ENCODE data around the gene DUOX2.

The DUOX2 gene

GRCh38 chr15:45113380-45113990 is 487 bp downstream of the DUOX2 start:
- Histone ChIP-seq H3K79me2 (ENCODE audit: insufficient read depth, low read length) (no peaks in the 10 kb centered on the region), H3K4me1 (ENCODE audit: insufficient read depth, low read length, poor library complexity, severe bottlenecking) (no peaks in the 10 kb centered on the region), H3F3A (ENCODE audit: low read depth) (no peaks in the 10 kb centered on the region), H3K4me3 (ENCODE audit: low read length, poor library complexity, severe bottlenecking) (no peak overlapping the region), H3K27me3 (ENCODE audit: insufficient read depth, low read length, poor library complexity, severe bottlenecking) (no peaks in the 10 kb centered on the region), H3K36me3 (ENCODE audit: insufficient read depth, low read length) (no peaks in the 10 kb centered on the region), H4K20me1 (ENCODE audit: insufficient read depth, low read length, poor library complexity, severe bottlenecking) (no peaks in the 10 kb centered on the region), H3K9me3 (ENCODE audit: insufficient read depth, low read depth, low read length) (no peaks in the 10 kb centered on the region), H3K9me2 (replicated peaks; ENCODE audit: low read depth, low read length) (no peaks in the 10 kb centered on the region), H3K9ac (ENCODE audit: low read depth, low read length, poor library complexity, severe bottlenecking) (no peak overlapping the region), H2AFZ (ENCODE audit: low read length) (no peak overlapping the region), H3K4me2 (ENCODE audit: low read depth, low read length, poor library complexity, severe bottlenecking) (no peak overlapping the region)
- no peak for TF ChIP-seq EZH2phosphoT487 (IDR thresholded peaks at IDR 0.05; ENCODE audit: borderline replicate concordance)
- no peak for TF ChIP-seq CTCF (conservative IDR thresholded peaks at IDR 0.05; ENCODE audit: low read length)

GRCh38 chr15:45112591-45113379 is 1.2 kb downstream of the DUOX2 start:
- Histone ChIP-seq H3K9me3 (ENCODE audit: insufficient read depth, low read depth, low read length) (no peaks in the 10 kb centered on the region), H3K4me3 (ENCODE audit: low read length, poor library complexity, severe bottlenecking) (no peak overlapping the region), H3K9ac (ENCODE audit: low read depth, low read length, poor library complexity, severe bottlenecking) (no peak overlapping the region), H3K9me2 (replicated peaks; ENCODE audit: low read depth, low read length) (no peaks in the 10 kb centered on the region), H3F3A (ENCODE audit: low read depth) (no peaks in the 10 kb centered on the region), H3K4me2 (ENCODE audit: low read depth, low read length, poor library complexity, severe bottlenecking) (no peak overlapping the region), H3K4me1 (ENCODE audit: insufficient read depth, low read length, poor library complexity, severe bottlenecking) (no peaks in the 10 kb centered on the region), H3K27me3 (ENCODE audit: insufficient read depth, low read length, poor library complexity, severe bottlenecking) (no peaks in the 10 kb centered on the region), H4K20me1 (ENCODE audit: insufficient read depth, low read length, poor library complexity, severe bottlenecking) (no peaks in the 10 kb centered on the region), H3K79me2 (ENCODE audit: insufficient read depth, low read length) (no peaks in the 10 kb centered on the region), H2AFZ (ENCODE audit: low read length) (no peak overlapping the region), H3K36me3 (ENCODE audit: insufficient read depth, low read length) (no peaks in the 10 kb centered on the region)
- TF ChIP-seq EZH2phosphoT487 (IDR thresholded peaks at IDR 0.05; ENCODE audit: borderline replicate concordance) (no peak), CTCF (conservative IDR thresholded peaks at IDR 0.05; ENCODE audit: low read length) (no peak)

- no peak overlapping the region for H2AFZ ChIP-seq (ENCODE audit: low read length)
- H3K9ac ChIP-seq (ENCODE audit: low read depth, low read length, poor library complexity, severe bottlenecking), result no peak overlapping the region
- no peaks in the 10 kb centered on the region for H4K20me1 ChIP-seq (ENCODE audit: insufficient read depth, low read length, poor library complexity, severe bottlenecking)
- no peaks in the 10 kb centered on the region for H3K4me1 ChIP-seq (ENCODE audit: insufficient read depth, low read length, poor library complexity, severe bottlenecking)
- no peak for TF ChIP-seq EZH2phosphoT487 (IDR thresholded peaks at IDR 0.05; ENCODE audit: borderline replicate concordance)
- no peak for TF ChIP-seq CTCF (conservative IDR thresholded peaks at IDR 0.05; ENCODE audit: low read length)
- H3K9me2 ChIP-seq (replicated peaks; ENCODE audit: low read depth, low read length), result no peaks in the 10 kb centered on the region
- H3K27me3 ChIP-seq (ENCODE audit: insufficient read depth, low read length, poor library complexity, severe bottlenecking), result no peaks in the 10 kb centered on the region
- no peaks in the 10 kb centered on the region for H3F3A ChIP-seq (ENCODE audit: low read depth)
- H3K4me2 ChIP-seq (ENCODE audit: low read depth, low read length, poor library complexity, severe bottlenecking), result no peak overlapping the region
- H3K79me2 ChIP-seq (ENCODE audit: insufficient read depth, low read length), result no peaks in the 10 kb centered on the region
- H3K36me3 ChIP-seq (ENCODE audit: insufficient read depth, low read length), result no peaks in the 10 kb centered on the region
- no peak overlapping the region for H3K4me3 ChIP-seq (ENCODE audit: low read length, poor library complexity, severe bottlenecking)
- H3K9me3 ChIP-seq (ENCODE audit: insufficient read depth, low read depth, low read length), result no peaks in the 10 kb centered on the region
Measured at GRCh38 chr15:45112143-45112590, 1.8 kb downstream of the DUOX2 start.

Measured in Loucy (cell line).